HEK293 (cell line): ENCODE results near the gene FASN.

Experiments
- CTCF ChIA-PET: fragments of 350-600 bp; formaldehyde crosslinking; extraction: SDS; loops from one replicate; lab custom pipeline; 2021; ENCODE audit warnings: antibody characterized with exemption; lab: Yijun Ruan, JAX
- POLR2A ChIA-PET: fragments of 300-600 bp; formaldehyde crosslinking; extraction: SDS; loops from one replicate; lab custom pipeline; 2020; ENCODE audit warnings: antibody characterized with exemption, inconsistent platforms; lab: Yijun Ruan, JAX
- H3K27ac ChIP-seq: fragments of 200-500 bp; sonication (Bioruptor generic); 2 replicates; pipeline ENCODE4 v1.5.1; 2014; ENCODE audit warnings: low read depth, low read length, control low read depth, inconsistent platforms; ENCODE audit errors: extremely low read depth
- H3K36me3 ChIP-seq, 2 experiments: fragments of 200-500 bp in 1 of 2; sonication (Bioruptor generic) in 1 of 2; 1 replicate in 1 of 2; 2 replicates in 1 of 2; pipeline ENCODE4 v1.5.1; 2014 to 2017; ENCODE audit warnings: inconsistent platforms in 2 of 2, low read length in 2 of 2; ENCODE audit not compliant: control insufficient read depth in 2 of 2, insufficient read depth in 1 of 2
- H3K4me1 ChIP-seq: fragments of 200-500 bp; sonication (Bioruptor generic); 2 replicates; pipeline ENCODE4 v1.5.1; 2014; ENCODE audit warnings: mild to moderate bottlenecking, low read length, inconsistent platforms; ENCODE audit not compliant: control insufficient read depth, insufficient read depth
- H3K4me3 ChIP-seq: 2 replicates; pipeline ENCODE4 v1.5.1; 2011; ENCODE audit warnings: low read depth, mild to moderate bottlenecking, control low read depth, low read length, moderate library complexity
- H3K9me3 ChIP-seq: fragments of 200-500 bp; sonication (Bioruptor generic); 2 replicates; pipeline ENCODE4 v1.5.1; 2014; ENCODE audit warnings: low read depth, low read length, inconsistent platforms; ENCODE audit not compliant: control insufficient read depth, insufficient read depth
- GLIS2 ChIP-seq: fragments of 450-650 bp; formaldehyde crosslinking; IDR thresholded peaks from 2 replicates; pipeline ENCODE4 v1.5.1; 2016; ENCODE audit warnings: missing biosample characterization, missing genetic modification characterization
- KLF16 ChIP-seq: fragments of 450-650 bp; formaldehyde crosslinking; IDR thresholded peaks from 2 replicates; pipeline ENCODE4 v1.5.1; 2017; ENCODE audit warnings: missing biosample characterization, missing genetic modification characterization
- KLF7 ChIP-seq: fragments of 450-650 bp; formaldehyde crosslinking; IDR thresholded peaks from 2 replicates; pipeline ENCODE4 v1.5.1; 2016; ENCODE audit warnings: missing biosample characterization, missing genetic modification characterization, borderline replicate concordance
- OSR2 ChIP-seq: fragments of 450-650 bp; formaldehyde crosslinking; IDR thresholded peaks from 2 replicates; pipeline ENCODE4 v1.5.1; 2016; ENCODE audit warnings: missing biosample characterization, missing genetic modification characterization
- PATZ1 ChIP-seq: fragments of 450-650 bp; formaldehyde crosslinking; IDR thresholded peaks from 2 replicates; pipeline ENCODE4 v1.5.1; 2016; ENCODE audit warnings: missing biosample characterization, missing genetic modification characterization
- REPIN1 ChIP-seq: fragments of 450-650 bp; formaldehyde crosslinking; IDR thresholded peaks from 2 replicates; pipeline ENCODE4 v1.5.1; 2017; ENCODE audit warnings: missing biosample characterization, missing genetic modification characterization, low read depth
- SP7 ChIP-seq: fragments of 450-650 bp; formaldehyde crosslinking; IDR thresholded peaks from 2 replicates; pipeline ENCODE4 v1.5.1; 2016; ENCODE audit warnings: missing biosample characterization, missing genetic modification characterization
- WT1 ChIP-seq: fragments of 450-650 bp; formaldehyde crosslinking; IDR thresholded peaks from 2 replicates; pipeline ENCODE4 v1.5.1; 2016; ENCODE audit warnings: missing biosample characterization, missing genetic modification characterization
- ZNF112 ChIP-seq: fragments of 450-650 bp; formaldehyde crosslinking; IDR thresholded peaks from 2 replicates; pipeline ENCODE4 v1.5.0; 2017; ENCODE audit warnings: missing biosample characterization, missing genetic modification characterization
- ZNF114 ChIP-seq: fragments of 450-650 bp; formaldehyde crosslinking; IDR thresholded peaks from 2 replicates; pipeline ENCODE4 v1.5.0; 2017; ENCODE audit warnings: missing biosample characterization, missing genetic modification characterization
- ZNF146 ChIP-seq: fragments of 450-650 bp; formaldehyde crosslinking; IDR thresholded peaks from 2 replicates; pipeline ENCODE4 v1.5.1; 2016; ENCODE audit warnings: missing biosample characterization, missing genetic modification characterization
- ZNF155 ChIP-seq: fragments of 450-650 bp; formaldehyde crosslinking; IDR thresholded peaks from 2 replicates; pipeline ENCODE4 v1.5.1; 2016; ENCODE audit warnings: missing biosample characterization, missing genetic modification characterization
- ZNF221 ChIP-seq: fragments of 450-650 bp; formaldehyde crosslinking; IDR thresholded peaks from 2 replicates; pipeline ENCODE4 v1.5.1; 2017; ENCODE audit warnings: missing biosample characterization, missing genetic modification characterization, borderline replicate concordance
- ZNF248 ChIP-seq: fragments of 450-650 bp; formaldehyde crosslinking; IDR thresholded peaks from 2 replicates; pipeline ENCODE4 v1.5.1; 2017; ENCODE audit warnings: missing biosample characterization, missing genetic modification characterization
- ZNF266 ChIP-seq: fragments of 450-650 bp; formaldehyde crosslinking; IDR thresholded peaks from 2 replicates; pipeline ENCODE4 v1.5.1; 2016; ENCODE audit warnings: missing biosample characterization, missing genetic modification characterization, low read depth
- ZNF335 ChIP-seq: fragments of 450-650 bp; formaldehyde crosslinking; conservative IDR thresholded peaks from 2 replicates; pipeline ENCODE4 v1.5.1; 2016; ENCODE audit warnings: missing biosample characterization, missing genetic modification characterization
- ZNF404 ChIP-seq: fragments of 450-650 bp; formaldehyde crosslinking; IDR thresholded peaks from 2 replicates; pipeline ENCODE4 v1.5.1; 2017; ENCODE audit warnings: missing biosample characterization, missing genetic modification characterization
- ZNF558 ChIP-seq: fragments of 450-650 bp; formaldehyde crosslinking; IDR thresholded peaks from 2 replicates; pipeline ENCODE4 v1.5.1; 2016; ENCODE audit warnings: missing biosample characterization, missing genetic modification characterization
- ZNF560 ChIP-seq: fragments of 450-650 bp; formaldehyde crosslinking; IDR thresholded peaks from 2 replicates; pipeline ENCODE4 v1.5.1; 2017; ENCODE audit warnings: missing biosample characterization, missing genetic modification characterization, borderline replicate concordance
- ZNF571 ChIP-seq: fragments of 450-650 bp; formaldehyde crosslinking; IDR thresholded peaks from 2 replicates; pipeline ENCODE4 v1.5.0; 2017; ENCODE audit warnings: missing biosample characterization, missing genetic modification characterization
- ZNF600 ChIP-seq: fragments of 450-650 bp; formaldehyde crosslinking; IDR thresholded peaks from 2 replicates; pipeline ENCODE4 v1.5.1; 2016; ENCODE audit warnings: missing biosample characterization, missing genetic modification characterization
- ZNF626 ChIP-seq: fragments of 450-650 bp; sonication (Bioruptor Pico); formaldehyde crosslinking; IDR thresholded peaks from 2 replicates; pipeline ENCODE4 v1.5.1; 2018; ENCODE audit warnings: missing biosample characterization, missing genetic modification characterization, inconsistent platforms
- ZNF658 ChIP-seq: fragments of 450-650 bp; formaldehyde crosslinking; IDR thresholded peaks from 2 replicates; pipeline ENCODE4; 2016; ENCODE audit warnings: missing biosample characterization, missing genetic modification characterization
- ZNF670 ChIP-seq: fragments of 450-650 bp; formaldehyde crosslinking; IDR thresholded peaks from 2 replicates; pipeline ENCODE4 v1.5.1; 2016; ENCODE audit warnings: missing biosample characterization, missing genetic modification characterization, low read depth
- TF ChIP-seq, protein P1 (sequence below): fragments of 450-650 bp; formaldehyde crosslinking; IDR thresholded peaks from 2 replicates; pipeline ENCODE4 v1.5.1; 2017; ENCODE audit warnings: missing biosample characterization, mild to moderate bottlenecking, missing genetic modification characterization, moderate library complexity
- TF ChIP-seq, protein P2 (sequence below): fragments of 450-650 bp; formaldehyde crosslinking; IDR thresholded peaks from 2 replicates; pipeline ENCODE4 v1.5.1; 2016; ENCODE audit warnings: missing biosample characterization, missing genetic modification characterization

FASN gene

DNA sequence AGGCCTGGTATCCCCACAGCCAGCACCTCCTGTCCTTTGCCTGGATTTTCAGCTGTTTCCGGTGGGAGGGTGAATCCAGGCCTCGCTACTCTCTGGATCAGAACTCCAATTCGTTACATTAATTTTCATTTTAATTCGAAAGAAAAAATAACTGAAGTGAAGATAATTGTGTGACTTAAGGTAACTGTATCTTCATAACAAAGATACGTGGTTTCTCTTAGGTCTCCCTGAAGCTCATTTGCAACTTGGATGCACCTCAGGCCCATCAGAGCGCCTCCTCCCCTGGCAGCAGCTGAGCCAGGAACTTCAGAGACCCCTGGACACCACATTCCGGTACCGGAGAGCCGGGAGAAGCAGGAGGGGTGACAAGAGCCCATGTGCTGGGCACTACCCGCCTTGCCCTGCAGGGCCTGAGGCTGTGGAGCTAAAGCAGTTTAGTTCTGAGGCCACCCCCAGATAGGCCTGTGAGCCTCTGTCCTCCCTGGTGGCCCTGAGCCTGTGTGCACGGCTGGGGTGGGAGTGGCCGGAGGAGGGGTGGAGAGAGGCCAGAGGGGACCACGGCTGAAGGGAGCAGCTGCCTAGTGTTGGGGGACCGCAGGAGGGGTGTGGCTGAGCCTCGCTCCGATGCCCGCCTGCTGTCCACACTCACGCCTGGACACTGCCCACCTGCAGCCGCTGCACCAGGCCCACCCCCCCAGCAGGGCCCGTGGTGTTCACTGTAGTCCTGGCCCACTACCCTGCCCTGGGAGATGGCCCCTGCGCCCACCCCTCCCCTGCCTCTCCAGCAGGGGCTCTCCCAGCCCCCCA lies 21.0 kb downstream of the FASN start:
- Histone ChIP-seq H3K9me3 (no peaks in the 10 kb centered on the region), H3K4me3 (no peak overlapping the region), H3K36me3 (peaks cover 12 to 46% of the 10 kb centered on the region in 2 experiments), H3K27ac (no peak overlapping the region), H3K4me1 (no peaks in the 10 kb centered on the region)
- POLR2A ChIA-PET: interaction anchor here (0.9 to 3.1 kb wide), 9 partner anchors 10 to 54 kb away, joined by 3 to 15 read pairs (median 6); partner anchors contain the start of genes CENPX, DUS1L and LRRC45
- TF ChIP-seq GLIS2 (tag by site-specific recombination): 0 out of 2 replicates have a peak, but pooled peaks have one; percentile 8
- TF ChIP-seq WT1 (tag by site-specific recombination): no peak
- CTCF ChIA-PET: interaction anchor here (0.6 to 2.2 kb wide), 3 partner anchors 16 to 47 kb away, joined by 3 to 13 read pairs (median 5); no protein-coding TSS in a partner anchor

DNA sequence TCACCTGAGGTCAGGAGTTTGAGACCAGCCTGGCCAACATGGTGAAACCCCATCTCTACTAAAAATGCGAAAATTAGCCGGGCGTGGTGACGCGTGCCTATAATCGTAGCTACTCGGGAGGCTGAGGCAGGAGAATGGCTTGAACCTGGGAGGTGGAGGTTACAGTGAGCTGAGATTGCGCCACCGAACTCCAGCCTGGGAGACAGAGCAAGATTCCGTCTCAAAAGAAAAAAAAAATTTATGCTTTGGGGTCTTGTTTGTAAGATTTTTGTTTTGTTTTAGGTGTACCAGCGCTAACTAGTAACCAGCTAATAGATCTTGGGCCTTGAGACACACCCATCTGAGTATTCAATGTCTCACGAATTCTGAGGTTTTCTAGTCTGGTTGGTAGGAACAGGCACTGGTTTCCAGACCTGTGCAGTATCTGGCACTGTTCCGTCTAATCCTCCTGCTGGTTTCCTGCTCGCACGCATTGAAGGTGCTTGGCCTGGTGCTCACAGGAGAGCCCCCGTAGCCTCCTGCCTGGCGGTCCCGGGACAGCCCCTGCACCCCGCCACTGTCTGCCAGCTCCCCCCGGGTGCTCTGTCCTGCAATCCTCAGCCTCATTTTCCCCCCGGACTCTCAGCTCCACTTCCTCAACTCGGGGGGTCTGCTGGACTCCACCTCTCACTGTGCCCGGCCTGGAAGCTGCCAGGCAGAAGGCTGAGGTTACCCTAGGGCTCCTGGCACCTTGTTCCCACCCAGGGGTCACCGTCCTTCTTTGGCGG lies 21.8 kb downstream of the FASN start:
- no peaks in the 10 kb centered on the region for H3K9me3 ChIP-seq
- no peak overlapping the region for H3K4me3 ChIP-seq
- ChIA-PET POLR2A (interaction anchor here (0.9 to 3.1 kb wide), 9 partner anchors 10 to 53 kb away, joined by 3 to 15 read pairs (median 6); partner anchors contain the start of genes CENPX, DUS1L and LRRC45), CTCF (interaction anchor here (0.9 to 2.2 kb wide), 3 partner anchors 10 to 46 kb away, joined by 5 to 13 read pairs (median 5); partner anchors contain the start of gene DUS1L)
- H3K27ac ChIP-seq: no peak overlapping the region
- no peaks in the 10 kb centered on the region for H3K4me1 ChIP-seq
- H3K36me3 ChIP-seq: peaks cover 12 to 38% of the 10 kb centered on the region in 2 experiments
- no peak for TF ChIP-seq ZNF335
- TF ChIP-seq ZNF670 (tag by site-specific recombination): no peak
- 0 out of 2 replicates have a peak, but pooled peaks have one; percentile 9 for TF ChIP-seq ZNF600 (tag by site-specific recombination)
- TF ChIP-seq ZNF404 (tag by site-specific recombination): no peak
- TF ChIP-seq ZNF558 (tag by site-specific recombination): no peak
- TF ChIP-seq ZNF221 (tag by site-specific recombination): no peak
- TF ChIP-seq PATZ1: 0 out of 2 replicates have a peak, but pooled peaks have one; percentile 21
- TF ChIP-seq KLF7 (tag by site-specific recombination): no peak
- TF ChIP-seq ZNF571: no peak
- TF ChIP-seq ZNF658 (tag by site-specific recombination): no peak
- no peak for TF ChIP-seq ZNF155 (tag by site-specific recombination)
- no peak for TF ChIP-seq ZNF266 (tag by site-specific recombination)
- no peak for TF ChIP-seq ZNF112
- TF ChIP-seq, all 188 proteins: peak for 2

- ChIA-PET POLR2A (interaction anchor here (0.7 to 1.2 kb wide), 4 partner anchors 9 to 36 kb away, joined by 3 to 4 read pairs (median 4); partner anchors contain the start of gene DCXR), CTCF (interaction anchor here (0.6 to 1.1 kb wide), 2 partner anchors 29 to 36 kb away, joined by 3 to 7 read pairs; partner anchors contain the start of gene DCXR)
- H3K4me1 ChIP-seq: no peaks in the 10 kb centered on the region
- H3K9me3 ChIP-seq: no peaks in the 10 kb centered on the region
- no peak overlapping the region for H3K27ac ChIP-seq
- H3K36me3 ChIP-seq: peaks cover 3 to 12% of the 10 kb centered on the region in 2 experiments
- H3K4me3 ChIP-seq: no peak overlapping the region
- TF ChIP-seq ZNF114 (tag by site-specific recombination) (no peak), REPIN1 (no peak), ZNF560 (tag by site-specific recombination) (no peak), KLF16 (tag by site-specific recombination) (no peak), ZNF146 (tag by site-specific recombination) (no peak), SP7 (tag by site-specific recombination) (no peak), OSR2 (tag by site-specific recombination) (no peak), ZNF626 (no peak), ZNF248 (tag by site-specific recombination) (no peak)
- TF ChIP-seq, protein P1, sequence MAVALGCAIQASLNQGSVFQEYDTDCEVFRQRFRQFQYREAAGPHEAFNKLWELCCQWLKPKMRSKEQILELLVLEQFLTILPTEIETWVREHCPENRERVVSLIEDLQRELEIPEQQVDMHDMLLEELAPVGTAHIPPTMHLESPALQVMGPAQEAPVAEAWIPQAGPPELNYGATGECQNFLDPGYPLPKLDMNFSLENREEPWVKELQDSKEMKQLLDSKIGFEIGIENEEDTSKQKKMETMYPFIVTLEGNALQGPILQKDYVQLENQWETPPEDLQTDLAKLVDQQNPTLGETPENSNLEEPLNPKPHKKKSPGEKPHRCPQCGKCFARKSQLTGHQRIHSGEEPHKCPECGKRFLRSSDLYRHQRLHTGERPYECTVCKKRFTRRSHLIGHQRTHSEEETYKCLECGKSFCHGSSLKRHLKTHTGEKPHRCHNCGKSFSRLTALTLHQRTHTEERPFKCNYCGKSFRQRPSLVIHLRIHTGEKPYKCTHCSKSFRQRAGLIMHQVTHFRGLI: no peak
- TF ChIP-seq, protein P2, sequence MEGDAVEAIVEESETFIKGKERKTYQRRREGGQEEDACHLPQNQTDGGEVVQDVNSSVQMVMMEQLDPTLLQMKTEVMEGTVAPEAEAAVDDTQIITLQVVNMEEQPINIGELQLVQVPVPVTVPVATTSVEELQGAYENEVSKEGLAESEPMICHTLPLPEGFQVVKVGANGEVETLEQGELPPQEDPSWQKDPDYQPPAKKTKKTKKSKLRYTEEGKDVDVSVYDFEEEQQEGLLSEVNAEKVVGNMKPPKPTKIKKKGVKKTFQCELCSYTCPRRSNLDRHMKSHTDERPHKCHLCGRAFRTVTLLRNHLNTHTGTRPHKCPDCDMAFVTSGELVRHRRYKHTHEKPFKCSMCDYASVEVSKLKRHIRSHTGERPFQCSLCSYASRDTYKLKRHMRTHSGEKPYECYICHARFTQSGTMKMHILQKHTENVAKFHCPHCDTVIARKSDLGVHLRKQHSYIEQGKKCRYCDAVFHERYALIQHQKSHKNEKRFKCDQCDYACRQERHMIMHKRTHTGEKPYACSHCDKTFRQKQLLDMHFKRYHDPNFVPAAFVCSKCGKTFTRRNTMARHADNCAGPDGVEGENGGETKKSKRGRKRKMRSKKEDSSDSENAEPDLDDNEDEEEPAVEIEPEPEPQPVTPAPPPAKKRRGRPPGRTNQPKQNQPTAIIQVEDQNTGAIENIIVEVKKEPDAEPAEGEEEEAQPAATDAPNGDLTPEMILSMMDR (tag by site-specific recombination): no peak
Observed at GRCh38 chr17:82073446-82073845, 24.6 kb downstream of the FASN start.
